HG02981 (cell line): ENCODE measurements around the gene PSAP.

ENCODE experiments used
- ATAC-seq: cut with Tn5 transposase; IDR thresholded peaks from one replicate; pipeline ENCODE4 v1.9.1; 2021; ENCODE audit warnings: mild to moderate bottlenecking, moderate library complexity; ENCODE audit not compliant: unreplicated experiment

PSAP gene

DNA sequence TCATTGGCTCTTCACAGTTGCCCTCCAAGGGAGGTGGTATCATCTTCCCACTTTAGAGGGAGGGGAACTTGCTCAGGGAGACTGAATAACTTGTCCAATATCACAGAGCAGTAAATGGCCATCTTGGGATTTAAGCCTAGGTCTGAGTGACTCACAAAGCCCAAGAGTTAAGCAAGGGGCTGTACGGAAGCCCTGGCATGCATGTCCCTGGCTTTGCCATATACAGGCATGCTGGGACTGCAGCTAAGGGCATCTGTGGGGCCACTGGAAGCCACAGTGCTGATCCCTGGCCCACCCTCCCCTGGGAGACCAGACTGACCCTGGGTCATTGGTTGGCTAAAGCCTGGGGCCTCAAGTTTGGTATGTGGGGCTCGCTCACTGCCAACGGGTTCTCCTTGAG lies 80.8 kb downstream of the PSAP start:
- no peak for ATAC-seq

DNA sequence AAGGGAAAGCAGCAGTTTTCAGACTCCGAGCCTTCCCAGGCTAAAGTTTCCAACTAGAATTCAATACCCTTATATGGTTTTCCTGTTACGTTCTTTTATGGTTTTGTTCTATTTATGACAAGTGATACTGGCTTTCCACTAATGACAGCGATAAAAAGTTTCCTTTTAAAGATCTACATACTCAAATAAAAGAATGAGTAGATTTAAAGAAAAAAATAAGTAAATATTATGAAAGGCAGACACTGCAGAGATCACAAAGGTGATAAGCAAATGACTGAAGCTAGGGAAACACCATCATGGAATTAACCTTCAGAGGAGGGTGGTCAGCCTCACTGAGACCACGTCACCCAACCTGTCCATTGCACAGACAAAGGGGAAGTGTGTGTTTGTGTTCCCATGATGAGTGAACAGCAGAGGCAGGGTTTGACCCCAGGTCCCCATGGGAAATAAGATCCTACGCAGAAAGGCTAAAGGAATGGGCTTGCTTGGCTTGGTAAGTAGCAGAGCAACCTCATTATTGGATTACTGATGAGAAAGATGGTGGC lies 81.7 kb downstream of the PSAP start:
- peak; percentile 28 for ATAC-seq

DNA sequence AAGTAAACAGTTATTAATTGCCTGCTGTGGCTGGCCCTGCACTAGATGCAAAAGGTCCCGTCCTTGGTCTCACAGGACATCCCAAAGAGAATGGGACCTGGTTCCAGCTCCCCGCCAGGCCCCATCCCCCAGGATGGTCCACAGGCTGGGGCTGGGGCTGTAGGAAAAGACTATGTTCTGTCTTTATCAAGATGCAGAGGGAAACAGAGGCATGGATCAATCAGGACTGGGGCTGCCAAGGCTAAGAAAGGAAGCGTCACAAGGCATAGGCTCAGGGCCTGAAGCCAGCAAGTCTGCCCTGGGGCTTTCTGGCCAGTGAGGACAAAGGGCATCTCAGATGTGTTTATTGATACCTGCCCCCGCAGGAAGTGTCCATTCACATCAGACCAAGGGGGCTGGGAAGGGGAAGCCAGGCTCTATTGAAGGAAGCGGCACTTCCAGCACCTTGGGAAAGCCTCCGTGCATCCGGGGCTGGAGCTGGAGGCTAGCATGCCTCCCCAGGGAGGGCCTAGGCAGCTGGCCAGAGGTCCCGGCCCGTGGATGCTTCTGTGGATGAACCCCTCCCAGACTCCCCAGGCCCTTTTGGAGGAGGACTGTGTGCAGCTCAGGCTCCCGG lies 83.5 kb downstream of the PSAP start:
- no peak for ATAC-seq

DNA sequence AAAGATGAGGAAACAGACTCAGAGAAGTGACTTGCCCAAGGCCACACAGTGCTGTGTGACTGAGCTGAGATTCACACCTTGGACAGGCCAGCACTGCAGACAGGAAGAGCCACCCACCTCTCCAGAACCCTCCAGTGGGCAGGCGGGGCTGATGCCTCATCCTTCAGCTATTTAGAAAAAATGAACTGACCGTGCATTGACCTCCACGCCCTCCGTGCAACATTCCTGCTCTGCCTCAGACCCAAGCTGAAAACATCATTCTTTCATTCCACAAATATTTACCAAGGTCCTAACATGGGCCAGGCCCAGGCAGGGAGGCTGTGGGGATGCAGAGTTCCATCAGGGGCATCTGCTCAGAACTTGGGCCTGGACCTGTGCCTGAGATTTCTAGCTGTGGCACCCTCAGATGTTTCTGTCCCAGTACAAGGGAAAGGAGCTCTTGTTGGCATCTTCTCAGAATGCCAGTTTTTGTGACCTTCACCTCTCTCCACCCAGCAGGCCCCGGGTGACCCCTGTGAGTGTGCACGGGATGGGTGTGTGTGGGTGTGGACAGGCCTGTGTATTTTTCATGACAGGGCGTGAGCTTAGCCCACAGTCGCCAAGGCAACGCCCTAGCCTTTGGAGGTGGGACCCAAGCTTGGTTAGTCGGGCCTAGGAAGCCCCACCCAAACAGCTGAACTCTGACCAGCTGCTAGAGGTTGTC lies 84.2 kb downstream of the PSAP start:
- no peak for ATAC-seq
